GM18909 (cell line): ENCODE measurements around the gene KLHDC4.

Experiments
- ATAC-seq: cut with Tn5 transposase; IDR thresholded peaks from one replicate; pipeline ENCODE4 v1.9.1; 2021; ENCODE audit warnings: mild to moderate bottlenecking; ENCODE audit not compliant: unreplicated experiment, poor library complexity

Gene KLHDC4

DNA sequence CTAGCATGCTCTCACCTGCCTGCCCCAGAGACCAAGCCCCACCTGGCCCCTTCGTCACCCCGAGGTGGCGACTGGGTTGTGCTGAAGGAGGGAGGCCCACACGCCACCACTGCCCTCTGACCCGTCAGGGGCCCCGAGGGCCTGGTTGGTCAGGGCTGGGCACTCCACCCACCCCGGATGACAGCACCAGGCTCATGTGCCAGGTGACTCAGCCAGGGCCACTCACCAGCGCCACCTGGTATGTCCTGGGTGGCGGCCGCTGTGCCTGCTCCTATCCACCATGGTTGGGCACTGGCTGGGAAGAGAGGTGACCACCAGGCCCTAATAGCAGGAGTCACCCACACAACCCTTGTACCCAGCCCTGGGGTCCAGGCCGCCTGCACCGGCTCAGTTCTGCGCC is 94.6 kb downstream of the KLHDC4 start:
- ATAC-seq = no peak

DNA sequence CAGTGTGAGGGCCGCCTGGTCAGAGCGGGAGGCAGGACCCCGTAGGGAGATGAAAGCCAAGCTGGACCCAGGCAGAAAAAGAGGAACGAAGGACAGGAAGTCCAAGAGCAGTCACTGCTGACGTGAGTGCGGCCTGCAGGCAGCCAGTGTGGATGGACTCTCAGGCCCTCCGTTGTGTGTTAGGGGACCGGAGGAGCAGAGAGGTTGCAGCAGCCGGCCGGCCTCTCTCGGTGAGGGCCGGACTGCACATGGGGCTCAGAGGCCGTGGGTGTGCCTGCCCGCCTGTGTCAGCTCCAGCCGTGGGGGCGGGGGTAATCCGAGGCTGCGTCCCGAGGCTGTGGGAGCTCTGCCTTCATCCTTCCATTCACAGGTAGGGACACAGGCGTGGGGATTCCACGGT is 96.1 kb downstream of the KLHDC4 start:
- ATAC-seq = no peak

DNA sequence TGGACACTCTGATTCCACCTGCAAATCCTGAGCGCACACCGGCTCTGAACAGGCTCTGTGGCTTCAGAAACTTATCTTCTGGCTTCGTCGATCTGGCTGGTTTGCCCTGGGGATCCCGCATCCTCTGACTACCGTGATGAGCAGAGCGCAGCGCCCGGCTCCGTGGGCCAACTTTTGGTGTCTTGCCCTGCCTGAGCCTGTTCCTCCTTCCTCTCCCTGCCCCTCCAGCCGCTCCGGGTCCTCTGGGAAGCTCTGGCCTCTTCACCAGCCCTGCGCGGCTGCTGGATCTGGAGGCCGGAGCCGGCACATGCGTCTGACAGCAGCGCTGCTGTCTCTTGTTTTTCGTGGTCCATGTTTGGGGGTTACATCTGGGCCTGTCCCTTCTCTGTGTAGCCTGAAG is 97.8 kb downstream of the KLHDC4 start:
- ATAC-seq = no peak

DNA sequence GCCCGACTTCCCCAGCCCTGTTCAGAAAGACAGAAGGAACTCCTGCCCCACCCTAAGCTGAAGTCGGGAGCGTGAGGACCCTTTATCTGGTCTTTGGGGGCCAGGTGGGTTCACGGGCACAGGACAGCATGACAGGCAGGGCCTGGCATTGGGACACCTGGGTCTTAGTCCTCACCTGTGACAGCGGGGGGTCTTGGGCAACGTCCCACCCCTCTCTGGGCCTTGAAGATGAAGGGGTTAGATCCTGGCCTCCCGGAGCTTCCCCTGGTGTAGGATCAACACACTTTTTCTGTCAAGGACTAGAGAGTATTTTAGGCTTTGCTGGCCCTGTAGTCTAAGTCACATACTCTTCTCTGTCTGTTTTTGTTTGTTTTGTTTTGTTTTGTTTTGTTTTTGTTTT is 98.3 kb downstream of the KLHDC4 start:
- ATAC-seq = no peak

DNA sequence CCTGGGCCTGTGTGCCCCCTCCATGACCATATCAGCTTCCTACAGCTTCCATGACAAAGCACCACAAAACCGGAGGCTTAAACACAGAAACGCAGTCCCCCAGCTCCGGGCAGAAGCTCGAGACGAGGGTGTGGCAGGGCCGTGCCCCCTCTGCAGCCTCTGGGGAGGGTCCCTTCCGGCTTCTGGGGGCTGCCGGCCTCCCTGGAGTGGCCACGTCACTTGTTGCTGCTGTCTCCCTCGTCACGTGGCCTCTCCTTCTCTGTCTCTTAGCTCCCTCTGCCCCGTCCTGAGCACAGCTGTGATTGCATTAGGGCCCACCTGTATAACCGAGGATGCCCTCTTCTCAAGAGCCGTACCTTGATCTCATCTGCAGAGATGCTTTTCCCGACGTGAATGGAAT is 98.9 kb downstream of the KLHDC4 start:
- ATAC-seq = no peak

DNA sequence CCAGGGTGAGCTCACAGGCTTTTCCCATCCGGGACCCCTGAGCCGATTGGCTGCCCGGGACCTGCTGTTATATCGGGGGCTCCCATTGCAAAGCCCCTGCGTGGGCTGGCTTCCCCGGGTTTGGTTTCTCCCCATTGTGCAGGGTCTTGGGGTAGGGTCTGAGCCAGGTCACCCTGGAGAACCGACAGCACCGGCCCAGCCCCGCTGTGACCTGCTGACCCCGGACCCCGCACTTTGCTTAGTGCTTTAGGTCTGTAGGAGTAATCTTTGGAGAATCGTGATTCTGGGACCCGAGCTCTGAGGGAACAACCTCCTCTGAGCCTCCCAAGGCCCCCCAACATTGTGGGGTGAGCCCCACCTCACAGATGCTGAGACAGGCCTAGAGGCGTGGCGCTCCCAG is 100.6 kb downstream of the KLHDC4 start:
- no peak for ATAC-seq

DNA sequence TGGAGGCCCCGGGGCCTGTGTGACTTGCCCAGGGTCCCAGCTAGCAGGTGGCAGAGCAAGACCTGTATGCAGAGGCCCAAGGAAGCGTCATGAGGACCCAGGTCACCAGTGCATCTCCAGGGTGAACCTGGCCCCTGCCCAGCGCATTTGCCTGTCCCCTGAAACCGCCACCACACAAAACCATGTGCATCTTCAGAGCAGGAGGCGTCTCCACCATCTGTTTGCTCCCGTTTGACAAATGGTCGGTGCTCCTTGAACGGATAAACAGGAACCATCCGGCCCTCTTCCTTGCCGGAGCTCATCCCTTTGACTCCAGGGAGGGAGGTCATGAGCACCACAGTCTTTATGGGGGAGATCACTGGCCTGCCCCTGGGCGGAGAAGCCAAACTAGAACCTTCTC is 101.0 kb downstream of the KLHDC4 start:
- ATAC-seq = no peak

DNA sequence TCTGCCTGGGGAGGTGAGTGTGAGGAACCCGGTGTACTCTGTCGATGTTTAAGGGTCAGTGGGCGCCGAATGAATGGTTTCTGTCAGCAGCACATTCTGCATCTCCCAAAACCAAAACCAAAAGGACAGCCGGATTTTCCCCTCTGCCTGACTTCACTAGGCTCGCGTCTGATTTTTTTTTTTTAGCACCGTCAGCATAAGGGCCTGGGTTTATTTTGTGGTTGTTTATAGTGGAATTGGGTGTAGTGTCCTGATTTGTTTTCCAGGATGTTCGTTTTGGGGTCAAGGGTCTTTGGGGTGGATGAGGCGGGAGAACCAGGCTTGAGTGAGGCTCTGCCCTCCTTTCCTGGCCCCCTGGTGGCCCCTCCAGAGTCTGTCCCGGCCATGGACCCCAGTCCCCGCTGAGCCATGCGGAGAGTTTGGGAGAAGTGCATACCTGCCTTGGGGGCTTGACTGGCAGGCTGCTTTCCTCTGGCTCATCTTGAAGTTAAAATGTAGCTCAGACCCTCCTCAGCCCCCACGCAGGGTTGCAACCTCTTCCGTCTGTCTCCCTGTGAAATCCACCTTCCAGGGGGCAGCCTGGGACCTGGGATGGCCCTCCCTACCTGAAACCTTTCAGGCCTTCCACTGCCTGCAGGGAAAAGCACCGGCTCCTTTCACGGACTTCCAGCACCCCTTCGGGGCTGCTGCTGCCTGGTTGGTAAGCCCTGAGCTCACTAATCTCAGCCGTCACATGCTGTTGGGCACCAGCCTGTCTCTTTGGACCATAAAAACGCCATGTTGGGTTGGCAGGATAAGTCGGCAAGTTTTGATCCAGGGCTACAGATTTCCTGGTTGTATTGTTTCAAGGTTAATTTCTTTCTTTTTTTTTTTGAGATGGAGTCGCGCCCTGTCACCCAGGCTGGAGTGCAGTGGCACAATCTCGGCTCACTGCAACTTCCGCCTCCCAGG is 103.3 kb downstream of the KLHDC4 start:
- no peak for ATAC-seq

DNA sequence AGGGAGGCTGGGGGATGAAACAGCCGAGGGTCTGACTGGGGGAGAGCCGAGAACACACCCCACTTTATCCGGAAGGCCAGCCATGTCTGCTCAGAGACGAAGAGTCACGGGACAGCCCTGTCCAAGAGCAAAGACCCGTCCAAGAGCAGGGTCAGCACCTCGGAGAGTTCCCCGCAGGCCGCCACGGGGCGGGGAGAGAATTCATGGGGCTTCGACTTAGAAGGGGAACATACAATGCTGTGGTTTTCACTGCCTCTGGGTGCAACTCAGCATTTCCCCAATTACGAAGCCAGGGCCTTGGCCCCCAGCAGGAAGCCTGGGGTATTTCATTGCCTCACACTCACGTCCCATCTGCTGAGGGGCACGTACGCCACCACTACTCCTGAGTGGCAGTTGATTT is 104.2 kb downstream of the KLHDC4 start:
- ATAC-seq = no peak

DNA sequence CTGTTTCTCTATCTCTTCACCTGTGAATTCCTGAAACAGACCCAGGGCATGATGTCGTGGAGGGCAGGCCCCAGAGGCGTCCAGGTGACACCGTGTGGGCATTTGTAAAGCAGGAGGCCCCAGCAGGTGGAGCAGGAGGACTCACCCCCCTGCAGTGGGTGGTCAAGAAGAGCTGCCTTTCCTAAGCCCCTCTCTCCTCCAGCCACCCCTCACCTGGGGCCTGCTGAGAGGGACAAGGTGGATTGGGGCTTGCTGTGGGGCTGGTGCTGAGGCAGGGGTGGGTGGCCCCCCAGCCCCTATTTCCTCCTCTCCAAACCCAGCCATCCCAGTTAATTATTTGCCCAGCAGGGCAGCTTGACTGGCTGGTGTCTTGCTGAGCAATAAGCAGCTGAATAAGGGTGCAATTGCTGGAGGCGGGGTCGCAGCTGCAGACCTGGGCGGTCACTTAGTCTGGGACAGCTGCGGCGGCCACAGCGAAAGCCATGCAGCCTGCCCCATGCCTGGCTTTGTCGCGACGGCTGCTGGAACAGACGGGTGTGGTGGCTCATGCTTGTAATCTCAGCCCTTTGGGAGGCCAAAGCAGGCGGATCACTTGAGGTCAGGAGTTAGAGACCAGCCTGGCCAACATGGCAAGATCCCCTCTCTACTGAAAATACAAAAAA is 107.1 kb downstream of the KLHDC4 start:
- no peak for ATAC-seq
